ENCODE measurements around the gene MYLK2. TPM values are rescaled to one million over a fixed set of nuclear protein-coding genes. Genes with fewer than 3 reads are reported as not detected.

Gene MYLK2
- total and polyA plus RNA-seq, 10 of the 15 experiments (the other 5 are each of a cell fraction or from before 2014, with no cell fraction given): 0.04 to 0.67 (median 0.18) TPM; not detected in 1

- Histone ChIP-seq H2AFZ (ENCODE audit: control insufficient read depth, low read depth, low read length) (no peak overlapping the region), H3K27me3 (replicated peaks in 1 of 2; ENCODE audit: control insufficient read depth in 2 of 2, insufficient read depth in 2 of 2, low read length in 1 of 2) (no peaks in the 10 kb centered on the region), H3K4me3 (no peak overlapping the region), H3K27ac (ENCODE audit: control insufficient read depth, insufficient read depth) (no peak overlapping the region), H3K36me3 (ENCODE audit: control insufficient read depth in 2 of 2, insufficient read depth in 2 of 2, low read length in 1 of 2) (peaks cover 7 to 53% of the 10 kb centered on the region in 2 experiments), H3K9ac (ENCODE audit: control insufficient read depth, insufficient read depth, low read length) (no peak overlapping the region), H3K4me1 (ENCODE audit: control insufficient read depth, insufficient read depth, low read length) (no peaks in the 10 kb centered on the region), H3K9me3 (replicated peaks; ENCODE audit: control insufficient read depth, insufficient read depth, low read length) (no peaks in the 10 kb centered on the region), H3K4me2 (ENCODE audit: control insufficient read depth, insufficient read depth) (no peak overlapping the region), H4K20me1 (ENCODE audit: control insufficient read depth, insufficient read depth) (no peaks in the 10 kb centered on the region), H3K79me2 (ENCODE audit: control insufficient read depth, insufficient read depth, low read length) (no peaks in the 10 kb centered on the region)
- FAIRE-seq: no peak
- in situ Hi-C loops (cut with MboI) (no loop called here), intact Hi-C loops (cut with micrococcal nuclease; ENCODE audit: unreplicated experiment) (no loop called here)
- SMC1A ChIA-PET (ENCODE audit: uncharacterized antibody, unreplicated experiment): no interaction called here
- CTCF ChIA-PET: no interaction called here
- no peak for ATAC-seq
- BruUV-seq (replicated peaks): no TSS peak
- POLR2A ChIA-PET: interaction anchor here (0.6 kb wide), 1 partner anchor 15 kb away, joined by 3 read pairs; no protein-coding TSS in a partner anchor
- RAD21 ChIA-PET (ENCODE audit: unreplicated experiment): interaction anchor here (0.7 kb wide), 1 partner anchor 113 kb away, joined by 3 read pairs; no protein-coding TSS in a partner anchor
- no peak for DNase-seq (ENCODE audit: low read depth, low spot score)
- 100% methylated on average over 1 of the region's 1 CpG for WGBS (ENCODE audit: insufficient coverage, insufficient replicate concordance, low lambda C conversion rate, missing lambda C conversion rate)
- TF ChIP-seq POLR2A (IDR thresholded peaks at IDR 0.05; ENCODE audit: low read depth, low read length) (no peak), CBFB (IDR thresholded peaks at IDR 0.05; ENCODE audit: low read depth) (no peak)
Observed at GRCh38 chr20:31774408-31774807, 44.7 kb upstream of the MYLK2 start.

- no peaks in the 10 kb centered on the region for H4K20me1 ChIP-seq (ENCODE audit: control insufficient read depth, insufficient read depth)
- DNase-seq (ENCODE audit: low read depth, low spot score) (no peak), ATAC-seq (no peak), FAIRE-seq (no peak)
- ChIA-PET POLR2A (no interaction called here), RAD21 (ENCODE audit: unreplicated experiment) (no interaction called here), SMC1A (ENCODE audit: uncharacterized antibody, unreplicated experiment) (interaction anchor here (1.0 kb wide), 1 partner anchor 12 kb away, joined by 4 read pairs; no protein-coding TSS in a partner anchor), CTCF (no interaction called here)
- TF ChIP-seq EP300 (IDR thresholded peaks at IDR 0.05; ENCODE audit: borderline replicate concordance in 1 of 2, control insufficient read depth in 1 of 2, low read depth in 2 of 2, low read length in 2 of 2) (no peak), ZBTB40 (IDR thresholded peaks at IDR 0.05; ENCODE audit: borderline replicate concordance) (no peak), E2F8 (IDR thresholded peaks at IDR 0.05; ENCODE audit: low read depth, partially characterized antibody) (no peak)
- no peak overlapping the region for H3K9ac ChIP-seq (ENCODE audit: control insufficient read depth, insufficient read depth, low read length)
- H2AFZ ChIP-seq (ENCODE audit: control insufficient read depth, low read depth, low read length): no peak overlapping the region
- peaks cover 24 to 43% of the 10 kb centered on the region in 2 experiments for H3K36me3 ChIP-seq (ENCODE audit: control insufficient read depth in 2 of 2, insufficient read depth in 2 of 2, low read length in 1 of 2)
- H3K79me2 ChIP-seq (ENCODE audit: control insufficient read depth, insufficient read depth, low read length): no peaks in the 10 kb centered on the region
- no peaks in the 10 kb centered on the region for H3K9me3 ChIP-seq (replicated peaks; ENCODE audit: control insufficient read depth, insufficient read depth, low read length)
- no TSS peak for BruUV-seq (replicated peaks)
- H3K27me3 ChIP-seq (replicated peaks in 1 of 2; ENCODE audit: control insufficient read depth in 2 of 2, insufficient read depth in 2 of 2, low read length in 1 of 2): no peaks in the 10 kb centered on the region
- H3K4me3 ChIP-seq: no peak overlapping the region
- 100% methylated on average over 2 of the region's 2 CpGs for WGBS (ENCODE audit: insufficient coverage, insufficient replicate concordance, low lambda C conversion rate, missing lambda C conversion rate)
- H3K4me1 ChIP-seq (ENCODE audit: control insufficient read depth, insufficient read depth, low read length): no peaks in the 10 kb centered on the region
- H3K27ac ChIP-seq (ENCODE audit: control insufficient read depth, insufficient read depth): no peak overlapping the region
- intact Hi-C loops (cut with micrococcal nuclease; ENCODE audit: unreplicated experiment): no loop called here
- in situ Hi-C loops (cut with MboI): no loop called here
- H3K4me2 ChIP-seq (ENCODE audit: control insufficient read depth, insufficient read depth): no peak overlapping the region
Observed at GRCh38 chr20:31780839-31781238, 38.3 kb upstream of the MYLK2 start.

Measured in GM12878 (cell line).